ENCODE results near the gene EIPR1.

EIPR1 gene

GRCh38 chr2:3377612-3378432 lies at the start of gene EIPR1:
EIPR1 (minus strand) TSS chr2:3377818; CDS start chr2:3377689, 129 bp downstream.
- H3K9me3 Mint-ChIP-seq, result no peaks in the 10 kb centered on the region
- peak within 1 kb of the TSS; percentile 79 to 89 (median 86) for H3K27ac Mint-ChIP-seq
- no peaks in the 10 kb centered on the region for H3K27me3 Mint-ChIP-seq (ENCODE audit: low read depth)
- peaks cover 23% of the 10 kb centered on the region for H3K36me3 Mint-ChIP-seq (ENCODE audit: low read depth)
- peaks cover 38% of the 10 kb centered on the region for H3K4me1 Mint-ChIP-seq
- no peak for TF ChIP-seq CTCF (IDR thresholded peaks at IDR 0.05; ENCODE audit: unreplicated experiment in 3 of 3)
- peak within 1 kb of the TSS; percentile 94 to 99 (median 94) for H3K4me3 Mint-ChIP-seq

- no peak overlapping the region for H3K4me3 Mint-ChIP-seq
- TF ChIP-seq CTCF (IDR thresholded peaks at IDR 0.05; ENCODE audit: unreplicated experiment in 3 of 3), result no peak
- no peaks in the 10 kb centered on the region for H3K27me3 Mint-ChIP-seq (ENCODE audit: low read depth)
- peaks cover 78% of the 10 kb centered on the region for H3K36me3 Mint-ChIP-seq (ENCODE audit: low read depth)
- no peaks in the 10 kb centered on the region for H3K9me3 Mint-ChIP-seq
- no peak overlapping the region for H3K27ac Mint-ChIP-seq
- peaks cover 16% of the 10 kb centered on the region for H3K4me1 Mint-ChIP-seq
Observed at GRCh38 chr2:3427272-3427671, 49.7 kb upstream of the EIPR1 start.

- Mint-ChIP-seq H3K4me1 (peaks cover 22% of the 10 kb centered on the region), H3K9me3 (no peaks in the 10 kb centered on the region), H3K27me3 (ENCODE audit: low read depth) (no peaks in the 10 kb centered on the region), H3K36me3 (ENCODE audit: low read depth) (peaks cover 74% of the 10 kb centered on the region), H3K27ac (no peak overlapping the region), H3K4me3 (no peak overlapping the region)
- no peak for TF ChIP-seq CTCF (IDR thresholded peaks at IDR 0.05; ENCODE audit: unreplicated experiment in 3 of 3)
Observed at GRCh38 chr2:3426615-3427014, 49.0 kb upstream of the EIPR1 start.

- Mint-ChIP-seq H3K4me1 (peaks cover 24% of the 10 kb centered on the region), H3K36me3 (ENCODE audit: low read depth) (peaks cover 66% of the 10 kb centered on the region), H3K4me3 (no peak overlapping the region), H3K9me3 (no peaks in the 10 kb centered on the region), H3K27me3 (ENCODE audit: low read depth) (no peaks in the 10 kb centered on the region), H3K27ac (no peak overlapping the region)
- peak in 1 of 3 experiments; percentile 7 for TF ChIP-seq CTCF (IDR thresholded peaks at IDR 0.05; ENCODE audit: unreplicated experiment in 3 of 3)
Observed at GRCh38 chr2:3424171-3424795, 46.7 kb upstream of the EIPR1 start.

- Mint-ChIP-seq H3K4me3 (no peak overlapping the region), H3K4me1 (peaks cover 24% of the 10 kb centered on the region), H3K27ac (no peak overlapping the region), H3K9me3 (no peaks in the 10 kb centered on the region), H3K27me3 (ENCODE audit: low read depth) (no peaks in the 10 kb centered on the region), H3K36me3 (ENCODE audit: low read depth) (peaks cover 62% of the 10 kb centered on the region)
- TF ChIP-seq CTCF (IDR thresholded peaks at IDR 0.05; ENCODE audit: unreplicated experiment in 3 of 3), result peak; percentile 88 to 97 (median 94)
Observed at GRCh38 chr2:3423492-3424170, 46.0 kb upstream of the EIPR1 start.
